Stimulated activated naive CD8-positive, alpha-beta T cell treated with anti-CD3 and anti-CD28 coated beads, Interleukin-15, Interleukin-2, amounts not matched to agents 100 U/mL and 50 U/mL, for 24 hours (primary cell): ENCODE measurements around the gene GRID1.
"Not testable (repeated sequence)": the region's sequence is repeated elsewhere in the genome, so short reads cannot be mapped to it uniquely, and the experiment has no call there.

Experiments used
- ATAC-seq: fragments of 150-1000 bp; cut with Tn5 transposase; one replicate; pipeline ENCODE4 v1.10.0; 2021
- DNase-seq: peaks from one replicate; pipeline ENCODE4 v3.0.0; 2021

GRID1 gene

GRCh38 chr10:85993140-85993539, 373.5 kb downstream of the GRID1 start:
- ATAC-seq: no peak

DNA sequence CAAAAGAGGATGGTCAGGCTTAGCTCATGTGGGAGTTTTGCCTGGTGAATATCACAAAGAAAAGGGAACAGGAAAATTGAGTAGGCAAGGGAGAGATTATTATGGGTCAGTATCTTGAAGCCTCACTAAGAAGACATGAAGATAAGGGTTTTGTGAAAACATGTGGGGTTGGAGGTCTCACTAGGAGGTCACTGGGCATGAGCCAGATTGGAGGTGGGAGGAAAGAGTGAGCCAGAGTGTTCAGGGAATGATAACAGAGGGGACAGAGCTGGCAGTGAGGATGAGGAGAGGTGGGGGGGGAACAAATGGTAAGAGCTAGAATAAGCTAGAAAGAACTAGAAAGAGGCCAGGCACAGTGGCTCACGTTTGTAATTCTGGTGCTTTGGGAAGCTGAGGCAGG, 374.3 kb downstream of the GRID1 start:
- DNase-seq (no peak), ATAC-seq (no peak)

More at GRCh38 chr10:85993140-85993539, 373.5 kb downstream of the GRID1 start:
- no peak for DNase-seq

GRCh38 chr10:85986777-85987176, 379.8 kb downstream of the GRID1 start:
- DNase-seq: no peak
- ATAC-seq: no peak

DNA sequence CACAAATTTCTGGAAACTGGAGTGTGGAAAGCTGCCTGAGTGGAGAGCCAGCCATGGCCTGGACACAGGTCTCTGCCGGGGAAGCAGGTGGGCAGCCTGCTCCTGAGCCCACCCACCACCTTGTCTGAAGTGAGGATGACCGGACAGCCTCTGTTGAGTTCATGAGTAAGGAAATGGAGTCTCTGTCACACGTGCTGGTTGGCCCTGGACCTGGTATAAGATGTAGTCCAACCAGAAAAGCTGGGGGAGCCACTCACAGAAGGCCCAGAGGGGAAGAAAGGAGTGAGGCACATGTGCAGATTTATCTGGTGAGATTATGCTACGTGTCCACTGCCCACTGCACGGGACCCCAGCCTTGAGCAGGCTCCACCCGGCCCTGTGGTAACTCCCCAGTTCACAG, 383.5 kb downstream of the GRID1 start:
- no peak for ATAC-seq

GRCh38 chr10:85979598-85979997, 387.0 kb downstream of the GRID1 start:
- no peak for DNase-seq
- no peak for ATAC-seq

More for the DNA sequence above, 383.5 kb downstream of the GRID1 start:
- no peak for DNase-seq

DNA sequence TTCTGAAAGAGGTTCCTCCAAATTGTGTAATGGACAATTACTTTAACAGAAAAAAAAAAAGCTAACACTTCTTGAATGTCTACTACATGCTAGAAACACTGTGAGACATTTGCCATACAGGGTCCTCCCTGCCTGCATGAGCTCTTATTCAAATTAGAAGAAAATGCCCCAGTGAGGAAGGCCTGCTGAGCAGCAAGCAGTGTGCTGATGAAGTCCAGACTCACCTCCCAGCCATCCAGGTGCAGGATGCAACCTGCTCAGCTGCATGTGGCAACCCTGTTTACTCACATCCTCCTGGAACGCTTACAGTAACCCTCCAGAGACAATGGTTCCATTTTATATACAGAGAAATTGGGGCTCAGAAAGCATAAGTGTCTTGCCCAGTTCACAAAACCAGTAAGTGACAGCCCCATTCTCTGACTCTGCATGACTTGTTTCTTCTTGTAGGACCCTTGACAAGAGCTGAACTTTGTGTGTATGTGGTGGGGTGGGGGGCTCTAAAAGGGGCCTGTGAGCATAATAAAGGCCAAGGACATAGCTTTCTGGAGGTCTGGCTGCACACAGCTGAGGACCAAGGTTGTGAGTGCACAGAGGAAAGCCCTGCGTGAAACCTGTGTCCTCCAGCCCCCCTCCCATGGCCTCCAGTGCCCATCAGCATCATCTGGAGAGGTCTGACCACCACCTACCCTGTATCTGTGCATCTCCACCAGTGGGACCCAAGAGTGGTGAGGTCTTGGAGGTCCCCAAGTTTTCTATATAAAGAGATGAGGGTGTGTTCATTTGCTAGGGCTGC, 387.8 kb downstream of the GRID1 start:
- ATAC-seq (no peak), DNase-seq (no peak)

GRCh38 chr10:85977642-85978041, 389.0 kb downstream of the GRID1 start:
- ATAC-seq (no peak), DNase-seq (no peak)

GRCh38 chr10:85976267-85976793, 390.3 kb downstream of the GRID1 start:
- ATAC-seq: peak; percentile 23
- DNase-seq: no peak

GRCh38 chr10:85971494-85971893, 395.1 kb downstream of the GRID1 start:
- DNase-seq (no peak), ATAC-seq (no peak)

DNA sequence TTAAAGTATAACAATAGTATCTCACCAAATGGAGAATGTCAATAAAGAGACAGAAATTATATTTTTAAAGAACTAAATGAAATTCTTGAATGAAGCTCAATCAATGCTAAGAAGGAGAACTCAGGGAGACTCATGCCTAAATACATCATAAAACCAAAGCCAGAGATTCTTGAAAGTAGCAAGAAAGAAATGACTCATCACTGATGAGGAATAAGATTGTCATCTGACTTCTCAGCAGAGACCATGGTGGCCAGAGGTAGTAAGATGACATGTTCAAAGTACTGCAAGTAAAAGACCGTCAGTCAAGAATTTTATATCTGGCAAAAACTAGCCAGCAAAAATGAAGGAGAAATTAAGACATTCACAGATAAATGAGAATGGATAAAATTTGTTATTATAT, 399.0 kb downstream of the GRID1 start:
- DNase-seq: no peak
- no peak for ATAC-seq

DNA sequence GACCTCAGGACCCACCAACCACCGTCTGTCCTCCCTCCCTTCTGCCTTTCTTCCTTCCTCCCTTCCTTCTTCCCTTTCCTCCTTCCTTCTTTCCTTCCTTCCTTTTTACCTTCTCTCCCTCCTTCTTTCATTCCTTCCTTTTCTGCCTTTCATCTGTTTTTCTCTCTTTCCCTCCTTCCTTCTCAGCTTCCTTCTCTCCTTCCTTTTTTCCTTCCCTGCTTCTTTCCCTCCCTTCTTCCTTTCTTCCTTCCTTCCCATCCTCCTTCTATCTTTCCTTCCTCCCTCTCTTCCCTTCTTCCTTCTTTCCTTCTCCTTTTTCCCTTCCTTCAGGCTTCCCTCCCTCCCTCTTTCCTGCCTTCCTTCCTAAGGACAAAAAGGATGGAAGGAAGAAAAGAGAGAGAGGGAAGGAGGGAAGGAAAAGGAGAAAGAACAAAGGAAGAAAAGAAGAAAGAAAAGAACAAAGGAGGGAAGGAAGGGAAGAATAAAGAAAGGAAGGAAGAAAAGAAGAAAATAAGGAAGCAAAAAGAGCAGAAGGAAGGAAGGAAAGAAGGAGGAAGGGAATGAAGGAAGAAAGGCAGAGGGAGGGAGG, 405.0 kb downstream of the GRID1 start:
- no peak for DNase-seq
- no peak for ATAC-seq

- DNase-seq (no peak), ATAC-seq (no peak)
These were observed 405.5 kb downstream of the GRID1 start for GRCh38 chr10:85961073-85961472.

DNA sequence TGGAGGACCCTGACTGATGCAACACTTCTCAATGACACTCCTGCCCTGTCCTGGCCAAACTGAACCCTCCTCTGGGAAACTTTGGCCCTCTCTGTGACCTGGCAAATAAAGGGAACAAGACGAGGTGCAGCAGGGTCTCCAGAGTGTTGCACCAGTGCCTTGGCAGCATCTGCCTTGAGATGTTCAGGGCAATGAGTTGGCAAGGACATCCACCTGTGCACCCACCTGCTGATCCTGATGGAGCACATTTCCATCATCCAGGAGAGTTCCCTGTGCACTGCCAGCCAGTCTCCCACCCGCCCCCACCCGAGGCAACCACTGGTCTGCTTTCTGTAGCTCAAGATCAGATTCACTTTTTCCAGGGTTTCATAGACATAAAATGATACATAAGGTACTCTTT, 407.4 kb downstream of the GRID1 start:
- no peak for DNase-seq
- ATAC-seq: no peak

DNA sequence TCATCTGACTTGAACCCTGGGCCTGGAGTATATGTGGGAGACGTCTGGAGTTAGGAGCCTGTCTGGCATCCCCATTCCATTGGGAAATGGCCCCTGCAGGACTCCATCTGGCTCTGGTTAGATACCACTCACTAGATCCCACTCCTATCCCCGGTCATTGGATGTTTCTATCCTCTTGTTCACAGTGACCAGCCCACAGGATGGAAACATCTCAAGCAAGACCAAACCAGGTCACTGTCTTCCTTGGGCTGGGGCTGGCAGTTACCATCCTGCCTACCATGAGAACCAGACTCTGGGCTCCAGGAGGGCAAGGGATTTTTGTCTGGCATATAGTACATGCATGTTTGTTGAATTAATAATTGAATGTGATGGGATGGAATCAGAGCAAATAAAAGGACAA, 415.7 kb downstream of the GRID1 start:
- DNase-seq (no peak), ATAC-seq (no peak)

GRCh38 chr10:85946713-85947326, 419.8 kb downstream of the GRID1 start:
- ATAC-seq (peak; percentile 55), DNase-seq (no peak)

- ATAC-seq: no peak
- DNase-seq: no peak
These were observed 430.4 kb downstream of the GRID1 start for GRCh38 chr10:85936161-85936560.

DNA sequence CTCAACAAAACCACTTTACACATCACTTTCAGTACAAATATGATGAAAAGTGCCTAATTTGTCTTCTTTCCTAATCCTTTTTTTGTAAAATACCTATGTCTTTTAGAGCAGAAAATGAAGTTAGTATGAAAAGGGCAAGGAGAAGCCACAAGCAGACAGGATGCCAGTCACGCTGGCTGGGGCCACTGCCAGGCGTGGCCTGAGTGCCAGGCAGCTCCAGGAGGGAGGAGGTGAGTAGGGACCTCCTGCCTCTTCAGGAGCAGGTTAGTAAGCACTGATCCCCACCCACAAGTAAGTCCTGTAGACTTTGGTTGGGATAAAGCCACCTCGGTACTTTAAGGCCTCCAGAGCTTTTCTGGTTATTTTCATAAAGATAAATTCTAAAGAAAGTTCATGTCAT, 432.0 kb downstream of the GRID1 start:
- DNase-seq (no peak), ATAC-seq (no peak)

- DNase-seq, ATAC-seq: not testable (repeated sequence)
These were observed 436.6 kb downstream of the GRID1 start for GRCh38 chr10:85929993-85930392.

- ATAC-seq (no peak), DNase-seq (no peak)
These were observed 438.5 kb downstream of the GRID1 start for GRCh38 chr10:85927952-85928665.

DNA sequence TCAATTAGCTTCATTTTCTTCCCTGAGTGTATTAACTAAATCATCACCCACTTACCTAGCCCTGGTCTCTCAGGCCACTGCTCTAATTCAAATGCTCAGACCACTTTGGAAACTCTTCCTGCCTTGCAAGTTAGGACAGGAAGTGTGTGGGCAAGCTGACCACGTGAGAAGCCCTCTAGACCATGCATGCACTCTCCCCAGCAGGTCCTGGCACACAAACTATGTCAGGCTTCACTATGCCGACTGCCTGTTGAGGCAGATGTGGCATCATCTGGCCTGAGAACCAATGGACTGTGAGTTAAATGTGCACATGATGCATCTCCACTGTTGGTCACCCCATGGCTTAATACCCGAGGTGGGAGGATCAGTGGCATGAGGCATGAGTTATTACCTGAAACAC, 439.6 kb downstream of the GRID1 start:
- ATAC-seq (no peak), DNase-seq (no peak)

GRCh38 chr10:85926136-85926535, 440.5 kb downstream of the GRID1 start:
- no peak for ATAC-seq
- DNase-seq: no peak

DNA sequence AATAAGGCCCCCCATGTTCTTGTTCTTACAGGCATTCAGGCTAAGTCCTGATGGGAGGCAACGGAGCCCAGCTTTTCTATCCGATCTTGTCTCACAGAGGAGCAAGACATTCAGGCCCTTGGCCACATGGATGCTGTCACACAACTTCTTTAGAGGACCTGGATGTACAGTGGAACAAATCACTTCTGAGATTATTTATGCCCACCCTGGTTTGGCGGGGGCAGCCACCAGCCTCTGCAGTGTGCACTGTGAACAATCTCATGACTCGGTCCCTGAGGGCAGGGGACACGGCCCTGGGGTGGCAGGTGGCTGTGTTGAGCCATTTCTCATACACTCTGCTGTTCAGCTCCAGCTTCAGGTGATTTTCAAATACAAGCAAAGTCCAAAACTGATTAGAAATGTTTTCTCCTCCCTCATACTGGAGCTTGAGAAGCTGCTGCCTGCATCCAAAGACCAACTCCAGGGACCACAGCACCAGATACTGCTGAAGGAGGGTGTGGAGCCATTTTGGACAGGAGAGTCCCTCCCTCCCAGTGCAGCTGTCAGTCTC, 441.3 kb downstream of the GRID1 start:
- ATAC-seq (no peak), DNase-seq (no peak)
